GM23338 (cell line): ENCODE measurements around the gene GOSR2.

Source experiments
- CREB1 ChIP-seq: fragments of 250-450 bp; sonication (Bioruptor Pico); IDR thresholded peaks from 2 replicates; pipeline ENCODE4 v1.5.0; 2020; ENCODE audit warnings: low read depth, mild to moderate bottlenecking, moderate library complexity
- EZH2 ChIP-seq: fragments of 200-600 bp; sonication (generic); IDR thresholded peaks from one replicate; pipeline ENCODE4 v1.8.0; 2017; ENCODE audit warnings: antibody characterized with exemption, mild to moderate bottlenecking, low read depth; ENCODE audit not compliant: unreplicated experiment
- EZH2phosphoT487 ChIP-seq: fragments of 200-600 bp; sonication (generic); IDR thresholded peaks from one replicate; pipeline ENCODE4 v1.8.1; 2018; ENCODE audit warnings: antibody characterized with exemption; ENCODE audit not compliant: unreplicated experiment
- JUNB ChIP-seq: IDR thresholded peaks from one replicate; pipeline ENCODE4 v1.6.1; 2016; ENCODE audit warnings: antibody characterized with exemption; ENCODE audit not compliant: unreplicated experiment
- NANOG ChIP-seq: IDR thresholded peaks from 2 replicates; pipeline ENCODE4 v1.6.1; 2016; ENCODE audit warnings: antibody characterized with exemption, borderline replicate concordance
- POLR2AphosphoS5 ChIP-seq: IDR thresholded peaks from 2 replicates; pipeline ENCODE4 v1.6.1; 2016; ENCODE audit warnings: antibody characterized with exemption, low read depth
- STAT1 ChIP-seq: IDR thresholded peaks from one replicate; pipeline ENCODE4 v1.6.1; 2016; ENCODE audit warnings: antibody characterized with exemption; ENCODE audit not compliant: unreplicated experiment
- ZNF114 ChIP-seq: fragments of 250-450 bp; sonication (Bioruptor Pico); IDR thresholded peaks from 2 replicates; pipeline ENCODE4 v1.5.0; 2020; ENCODE audit warnings: mild to moderate bottlenecking, moderate library complexity
- ZNF331 ChIP-seq: fragments of 250-450 bp; sonication (Bioruptor Pico); IDR thresholded peaks from 2 replicates; pipeline ENCODE4 v1.5.0; 2020; ENCODE audit warnings: low read depth, mild to moderate bottlenecking, moderate library complexity
- TF ChIP-seq, protein P1 (sequence below), 2 experiments: fragments of 200-600 bp in 1 of 2; sonication (generic) in 1 of 2; conservative IDR thresholded peaks; 2 replicates each; pipeline versions ENCODE4 v1.5.1 to v1.6.1; 2016 to 2017; ENCODE audit warnings: antibody characterized with exemption in 2 of 2, low read depth in 2 of 2, mild to moderate bottlenecking in 2 of 2, moderate library complexity in 1 of 2
- TF ChIP-seq, protein P2 (sequence below): IDR thresholded peaks from one replicate; pipeline ENCODE4 v1.6.1; 2018; ENCODE audit warnings: antibody characterized with exemption; ENCODE audit not compliant: unreplicated experiment
- TF ChIP-seq, protein P3 (sequence below): IDR thresholded peaks from 2 replicates; pipeline ENCODE4 v1.6.1; 2016; ENCODE audit warnings: antibody characterized with exemption
- TF ChIP-seq, protein P4 (sequence below): fragments of 250-450 bp; sonication (Bioruptor Pico); IDR thresholded peaks from 2 replicates; pipeline ENCODE4 v1.5.0; 2020; ENCODE audit warnings: mild to moderate bottlenecking, moderate library complexity

DNA sequence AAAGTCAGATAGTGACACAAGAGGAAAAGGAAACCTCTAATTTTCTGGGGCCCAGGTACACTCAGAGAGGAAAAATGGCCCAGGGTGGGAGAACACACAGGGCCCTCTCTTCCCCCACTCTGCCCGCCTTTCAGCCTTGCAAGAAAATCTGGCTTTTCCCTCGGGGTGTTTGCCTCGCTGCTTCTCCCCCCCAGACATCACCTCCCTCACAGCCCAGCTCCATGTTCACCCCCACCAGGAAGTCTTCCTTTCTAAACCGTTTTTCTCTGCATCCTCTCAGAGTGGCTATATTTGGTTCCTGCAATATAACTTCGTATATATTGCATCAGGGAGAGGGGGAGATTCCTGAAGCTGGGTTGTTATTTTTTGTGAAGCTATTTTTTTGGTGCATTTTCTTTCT lies 28.7 kb downstream of the GOSR2 start:
- TF ChIP-seq STAT1 (no peak), EZH2 (no peak), EZH2phosphoT487 (no peak), POLR2AphosphoS5 (no peak), CREB1 (CRISPR knock-in tag) (no peak), JUNB (no peak), ZNF331 (CRISPR knock-in tag) (no peak), ZNF114 (no peak), NANOG (no peak)
- TF ChIP-seq, protein P1, sequence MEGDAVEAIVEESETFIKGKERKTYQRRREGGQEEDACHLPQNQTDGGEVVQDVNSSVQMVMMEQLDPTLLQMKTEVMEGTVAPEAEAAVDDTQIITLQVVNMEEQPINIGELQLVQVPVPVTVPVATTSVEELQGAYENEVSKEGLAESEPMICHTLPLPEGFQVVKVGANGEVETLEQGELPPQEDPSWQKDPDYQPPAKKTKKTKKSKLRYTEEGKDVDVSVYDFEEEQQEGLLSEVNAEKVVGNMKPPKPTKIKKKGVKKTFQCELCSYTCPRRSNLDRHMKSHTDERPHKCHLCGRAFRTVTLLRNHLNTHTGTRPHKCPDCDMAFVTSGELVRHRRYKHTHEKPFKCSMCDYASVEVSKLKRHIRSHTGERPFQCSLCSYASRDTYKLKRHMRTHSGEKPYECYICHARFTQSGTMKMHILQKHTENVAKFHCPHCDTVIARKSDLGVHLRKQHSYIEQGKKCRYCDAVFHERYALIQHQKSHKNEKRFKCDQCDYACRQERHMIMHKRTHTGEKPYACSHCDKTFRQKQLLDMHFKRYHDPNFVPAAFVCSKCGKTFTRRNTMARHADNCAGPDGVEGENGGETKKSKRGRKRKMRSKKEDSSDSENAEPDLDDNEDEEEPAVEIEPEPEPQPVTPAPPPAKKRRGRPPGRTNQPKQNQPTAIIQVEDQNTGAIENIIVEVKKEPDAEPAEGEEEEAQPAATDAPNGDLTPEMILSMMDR (conservative IDR thresholded peaks at IDR 0.05; ENCODE audit: low read depth in 2 of 2): no peak
- TF ChIP-seq, protein P2, sequence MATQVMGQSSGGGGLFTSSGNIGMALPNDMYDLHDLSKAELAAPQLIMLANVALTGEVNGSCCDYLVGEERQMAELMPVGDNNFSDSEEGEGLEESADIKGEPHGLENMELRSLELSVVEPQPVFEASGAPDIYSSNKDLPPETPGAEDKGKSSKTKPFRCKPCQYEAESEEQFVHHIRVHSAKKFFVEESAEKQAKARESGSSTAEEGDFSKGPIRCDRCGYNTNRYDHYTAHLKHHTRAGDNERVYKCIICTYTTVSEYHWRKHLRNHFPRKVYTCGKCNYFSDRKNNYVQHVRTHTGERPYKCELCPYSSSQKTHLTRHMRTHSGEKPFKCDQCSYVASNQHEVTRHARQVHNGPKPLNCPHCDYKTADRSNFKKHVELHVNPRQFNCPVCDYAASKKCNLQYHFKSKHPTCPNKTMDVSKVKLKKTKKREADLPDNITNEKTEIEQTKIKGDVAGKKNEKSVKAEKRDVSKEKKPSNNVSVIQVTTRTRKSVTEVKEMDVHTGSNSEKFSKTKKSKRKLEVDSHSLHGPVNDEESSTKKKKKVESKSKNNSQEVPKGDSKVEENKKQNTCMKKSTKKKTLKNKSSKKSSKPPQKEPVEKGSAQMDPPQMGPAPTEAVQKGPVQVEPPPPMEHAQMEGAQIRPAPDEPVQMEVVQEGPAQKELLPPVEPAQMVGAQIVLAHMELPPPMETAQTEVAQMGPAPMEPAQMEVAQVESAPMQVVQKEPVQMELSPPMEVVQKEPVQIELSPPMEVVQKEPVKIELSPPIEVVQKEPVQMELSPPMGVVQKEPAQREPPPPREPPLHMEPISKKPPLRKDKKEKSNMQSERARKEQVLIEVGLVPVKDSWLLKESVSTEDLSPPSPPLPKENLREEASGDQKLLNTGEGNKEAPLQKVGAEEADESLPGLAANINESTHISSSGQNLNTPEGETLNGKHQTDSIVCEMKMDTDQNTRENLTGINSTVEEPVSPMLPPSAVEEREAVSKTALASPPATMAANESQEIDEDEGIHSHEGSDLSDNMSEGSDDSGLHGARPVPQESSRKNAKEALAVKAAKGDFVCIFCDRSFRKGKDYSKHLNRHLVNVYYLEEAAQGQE: no peak
- TF ChIP-seq, protein P3, sequence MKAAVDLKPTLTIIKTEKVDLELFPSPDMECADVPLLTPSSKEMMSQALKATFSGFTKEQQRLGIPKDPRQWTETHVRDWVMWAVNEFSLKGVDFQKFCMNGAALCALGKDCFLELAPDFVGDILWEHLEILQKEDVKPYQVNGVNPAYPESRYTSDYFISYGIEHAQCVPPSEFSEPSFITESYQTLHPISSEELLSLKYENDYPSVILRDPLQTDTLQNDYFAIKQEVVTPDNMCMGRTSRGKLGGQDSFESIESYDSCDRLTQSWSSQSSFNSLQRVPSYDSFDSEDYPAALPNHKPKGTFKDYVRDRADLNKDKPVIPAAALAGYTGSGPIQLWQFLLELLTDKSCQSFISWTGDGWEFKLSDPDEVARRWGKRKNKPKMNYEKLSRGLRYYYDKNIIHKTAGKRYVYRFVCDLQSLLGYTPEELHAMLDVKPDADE: no peak
- TF ChIP-seq, protein P4, sequence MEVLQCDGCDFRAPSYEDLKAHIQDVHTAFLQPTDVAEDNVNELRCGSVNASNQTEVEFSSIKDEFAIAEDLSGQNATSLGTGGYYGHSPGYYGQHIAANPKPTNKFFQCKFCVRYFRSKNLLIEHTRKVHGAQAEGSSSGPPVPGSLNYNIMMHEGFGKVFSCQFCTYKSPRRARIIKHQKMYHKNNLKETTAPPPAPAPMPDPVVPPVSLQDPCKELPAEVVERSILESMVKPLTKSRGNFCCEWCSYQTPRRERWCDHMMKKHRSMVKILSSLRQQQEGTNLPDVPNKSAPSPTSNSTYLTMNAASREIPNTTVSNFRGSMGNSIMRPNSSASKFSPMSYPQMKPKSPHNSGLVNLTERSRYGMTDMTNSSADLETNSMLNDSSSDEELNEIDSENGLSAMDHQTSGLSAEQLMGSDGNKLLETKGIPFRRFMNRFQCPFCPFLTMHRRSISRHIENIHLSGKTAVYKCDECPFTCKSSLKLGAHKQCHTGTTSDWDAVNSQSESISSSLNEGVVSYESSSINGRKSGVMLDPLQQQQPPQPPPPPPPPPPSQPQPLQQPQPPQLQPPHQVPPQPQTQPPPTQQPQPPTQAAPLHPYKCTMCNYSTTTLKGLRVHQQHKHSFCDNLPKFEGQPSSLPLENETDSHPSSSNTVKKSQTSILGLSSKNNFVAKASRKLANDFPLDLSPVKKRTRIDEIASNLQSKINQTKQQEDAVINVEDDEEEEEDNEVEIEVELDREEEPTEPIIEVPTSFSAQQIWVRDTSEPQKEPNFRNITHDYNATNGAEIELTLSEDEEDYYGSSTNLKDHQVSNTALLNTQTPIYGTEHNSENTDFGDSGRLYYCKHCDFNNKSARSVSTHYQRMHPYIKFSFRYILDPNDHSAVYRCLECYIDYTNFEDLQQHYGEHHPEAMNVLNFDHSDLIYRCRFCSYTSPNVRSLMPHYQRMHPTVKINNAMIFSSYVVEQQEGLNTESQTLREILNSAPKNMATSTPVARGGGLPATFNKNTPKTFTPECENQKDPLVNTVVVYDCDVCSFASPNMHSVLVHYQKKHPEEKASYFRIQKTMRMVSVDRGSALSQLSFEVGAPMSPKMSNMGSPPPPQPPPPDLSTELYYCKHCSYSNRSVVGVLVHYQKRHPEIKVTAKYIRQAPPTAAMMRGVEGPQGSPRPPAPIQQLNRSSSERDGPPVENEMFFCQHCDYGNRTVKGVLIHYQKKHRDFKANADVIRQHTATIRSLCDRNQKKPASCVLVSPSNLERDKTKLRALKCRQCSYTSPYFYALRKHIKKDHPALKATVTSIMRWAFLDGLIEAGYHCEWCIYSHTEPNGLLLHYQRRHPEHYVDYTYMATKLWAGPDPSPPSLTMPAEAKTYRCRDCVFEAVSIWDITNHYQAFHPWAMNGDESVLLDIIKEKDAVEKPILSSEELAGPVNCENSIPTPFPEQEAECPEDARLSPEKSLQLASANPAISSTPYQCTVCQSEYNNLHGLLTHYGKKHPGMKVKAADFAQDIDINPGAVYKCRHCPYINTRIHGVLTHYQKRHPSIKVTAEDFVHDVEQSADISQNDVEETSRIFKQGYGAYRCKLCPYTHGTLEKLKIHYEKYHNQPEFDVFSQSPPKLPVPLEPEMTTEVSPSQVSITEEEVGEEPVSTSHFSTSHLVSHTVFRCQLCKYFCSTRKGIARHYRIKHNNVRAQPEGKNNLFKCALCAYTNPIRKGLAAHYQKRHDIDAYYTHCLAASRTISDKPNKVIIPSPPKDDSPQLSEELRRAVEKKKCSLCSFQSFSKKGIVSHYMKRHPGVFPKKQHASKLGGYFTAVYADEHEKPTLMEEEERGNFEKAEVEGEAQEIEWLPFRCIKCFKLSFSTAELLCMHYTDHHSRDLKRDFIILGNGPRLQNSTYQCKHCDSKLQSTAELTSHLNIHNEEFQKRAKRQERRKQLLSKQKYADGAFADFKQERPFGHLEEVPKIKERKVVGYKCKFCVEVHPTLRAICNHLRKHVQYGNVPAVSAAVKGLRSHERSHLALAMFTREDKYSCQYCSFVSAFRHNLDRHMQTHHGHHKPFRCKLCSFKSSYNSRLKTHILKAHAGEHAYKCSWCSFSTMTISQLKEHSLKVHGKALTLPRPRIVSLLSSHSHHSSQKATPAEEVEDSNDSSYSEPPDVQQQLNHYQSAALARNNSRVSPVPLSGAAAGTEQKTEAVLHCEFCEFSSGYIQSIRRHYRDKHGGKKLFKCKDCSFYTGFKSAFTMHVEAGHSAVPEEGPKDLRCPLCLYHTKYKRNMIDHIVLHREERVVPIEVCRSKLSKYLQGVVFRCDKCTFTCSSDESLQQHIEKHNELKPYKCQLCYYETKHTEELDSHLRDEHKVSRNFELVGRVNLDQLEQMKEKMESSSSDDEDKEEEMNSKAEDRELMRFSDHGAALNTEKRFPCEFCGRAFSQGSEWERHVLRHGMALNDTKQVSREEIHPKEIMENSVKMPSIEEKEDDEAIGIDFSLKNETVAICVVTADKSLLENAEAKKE: no peak
